Stimulated activated CD4-positive, alpha-beta T cell treated with anti-CD3 and anti-CD28 coated beads, Interleukin-1b, Interleukin-23, amount 100 ng/mL, for 1 hour (primary cell): ENCODE data around the gene MAP4K1.
"Not testable (repeated sequence)": the region's sequence is repeated elsewhere in the genome, so short reads cannot be mapped to it uniquely, and the experiment has no call there.

Source experiments
- DNase-seq, 2 donors: peaks; one replicate each; pipeline ENCODE4 v3.0.0-alpha.2; 2020; ENCODE audit warnings: low read depth in 2 of 2

The MAP4K1 gene

GRCh38 chr19:38569368-38569983 lies 48.3 kb downstream of the MAP4K1 start:
- DNase-seq, result no peak

GRCh38 chr19:38565691-38566105 lies 52.1 kb downstream of the MAP4K1 start:
- DNase-seq, result no peak

DNA sequence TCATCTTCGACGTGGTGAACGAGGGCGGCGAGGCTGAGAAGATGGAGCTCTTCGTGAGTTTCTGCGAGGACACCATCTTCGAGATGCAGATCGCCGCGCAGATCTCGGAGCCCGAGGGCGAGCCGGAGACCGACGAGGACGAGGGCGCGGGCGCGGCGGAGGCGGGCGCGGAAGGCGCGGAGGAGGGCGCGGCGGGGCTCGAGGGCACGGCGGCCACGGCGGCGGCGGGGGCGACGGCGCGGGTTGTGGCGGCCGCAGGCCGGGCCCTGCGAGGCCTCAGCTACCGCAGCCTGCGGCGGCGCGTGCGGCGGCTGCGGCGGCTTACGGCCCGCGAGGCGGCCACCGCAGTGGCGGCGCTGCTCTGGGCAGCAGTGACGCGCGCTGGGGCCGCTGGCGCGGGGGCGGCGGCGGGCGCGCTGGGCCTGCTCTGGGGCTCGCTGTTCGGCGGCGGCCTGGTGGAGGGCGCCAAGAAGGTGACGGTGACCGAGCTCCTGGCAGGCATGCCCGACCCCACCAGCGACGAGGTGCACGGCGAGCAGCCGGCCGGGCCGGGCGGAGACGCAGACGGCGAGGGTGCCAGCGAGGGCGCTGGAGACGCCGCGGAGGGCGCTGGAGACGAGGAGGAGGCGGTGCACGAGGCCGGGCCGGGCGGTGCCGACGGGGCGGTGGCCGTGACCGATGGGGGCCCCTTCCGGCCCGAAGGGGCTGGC lies 52.6 kb downstream of the MAP4K1 start:
- no peak for DNase-seq

DNA sequence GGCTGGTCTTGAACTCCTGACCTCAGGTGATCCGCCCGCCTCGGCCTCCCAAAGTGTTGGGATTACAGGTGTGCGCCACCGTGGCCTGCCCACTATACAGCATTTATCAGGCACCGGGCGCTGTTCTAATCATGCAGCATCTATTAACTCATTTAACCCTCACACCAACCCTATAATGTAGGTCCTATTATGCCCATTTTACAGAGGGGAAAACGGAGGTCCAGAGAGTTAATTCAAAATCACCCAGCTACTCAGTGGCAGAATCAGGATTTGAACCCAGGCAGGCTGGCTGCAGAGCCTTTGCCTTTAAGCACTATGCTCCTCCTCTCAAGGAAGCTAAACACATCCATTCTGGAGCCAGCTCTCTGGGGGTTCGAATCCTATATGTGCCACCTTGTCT lies 54.3 kb downstream of the MAP4K1 start:
- no peak for DNase-seq

- no peak for DNase-seq
Observed at GRCh38 chr19:38562096-38562495, 55.7 kb downstream of the MAP4K1 start.

DNA sequence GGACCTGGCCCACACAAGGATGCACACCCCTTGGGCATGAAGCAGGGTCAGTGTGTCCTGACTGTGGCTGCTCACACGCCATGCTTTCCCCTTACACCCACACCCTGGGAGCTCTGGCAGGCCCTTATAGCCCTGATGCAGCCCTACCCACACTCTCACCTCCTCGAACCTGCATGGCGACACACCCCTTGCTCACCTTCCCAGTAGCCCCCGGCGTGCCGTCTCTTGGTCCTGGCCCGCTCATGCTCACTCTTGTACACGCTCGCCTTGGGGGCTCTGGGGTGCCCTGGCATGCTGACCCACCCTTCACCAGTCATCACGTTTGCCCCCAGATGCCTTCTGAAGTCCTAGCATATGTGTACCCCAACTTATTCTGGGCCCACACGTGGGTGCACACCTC lies 56.1 kb downstream of the MAP4K1 start:
- no peak for DNase-seq

DNA sequence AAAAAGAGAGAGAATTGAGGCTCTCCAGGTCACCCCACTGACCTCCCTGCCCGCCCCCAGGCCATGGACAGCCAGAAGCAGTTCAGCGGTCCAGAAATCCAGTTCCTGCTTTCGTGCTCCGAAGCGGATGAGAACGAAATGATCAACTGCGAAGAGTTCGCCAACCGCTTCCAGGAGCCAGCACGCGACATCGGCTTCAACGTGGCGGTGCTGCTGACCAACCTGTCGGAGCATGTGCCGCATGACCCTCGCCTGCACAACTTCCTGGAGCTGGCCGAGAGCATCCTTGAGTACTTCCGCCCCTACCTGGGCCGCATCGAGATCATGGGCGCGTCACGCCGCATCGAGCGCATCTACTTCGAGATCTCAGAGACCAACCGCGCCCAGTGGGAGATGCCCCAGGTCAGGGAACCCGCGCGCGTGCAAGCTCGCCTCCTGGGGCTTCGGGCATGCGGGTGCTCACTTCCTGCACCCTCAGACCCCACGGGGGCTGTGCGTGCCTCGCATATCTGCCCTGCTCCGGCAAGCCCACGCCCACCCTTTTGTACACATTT lies 56.6 kb downstream of the MAP4K1 start:
- no peak for DNase-seq

DNA sequence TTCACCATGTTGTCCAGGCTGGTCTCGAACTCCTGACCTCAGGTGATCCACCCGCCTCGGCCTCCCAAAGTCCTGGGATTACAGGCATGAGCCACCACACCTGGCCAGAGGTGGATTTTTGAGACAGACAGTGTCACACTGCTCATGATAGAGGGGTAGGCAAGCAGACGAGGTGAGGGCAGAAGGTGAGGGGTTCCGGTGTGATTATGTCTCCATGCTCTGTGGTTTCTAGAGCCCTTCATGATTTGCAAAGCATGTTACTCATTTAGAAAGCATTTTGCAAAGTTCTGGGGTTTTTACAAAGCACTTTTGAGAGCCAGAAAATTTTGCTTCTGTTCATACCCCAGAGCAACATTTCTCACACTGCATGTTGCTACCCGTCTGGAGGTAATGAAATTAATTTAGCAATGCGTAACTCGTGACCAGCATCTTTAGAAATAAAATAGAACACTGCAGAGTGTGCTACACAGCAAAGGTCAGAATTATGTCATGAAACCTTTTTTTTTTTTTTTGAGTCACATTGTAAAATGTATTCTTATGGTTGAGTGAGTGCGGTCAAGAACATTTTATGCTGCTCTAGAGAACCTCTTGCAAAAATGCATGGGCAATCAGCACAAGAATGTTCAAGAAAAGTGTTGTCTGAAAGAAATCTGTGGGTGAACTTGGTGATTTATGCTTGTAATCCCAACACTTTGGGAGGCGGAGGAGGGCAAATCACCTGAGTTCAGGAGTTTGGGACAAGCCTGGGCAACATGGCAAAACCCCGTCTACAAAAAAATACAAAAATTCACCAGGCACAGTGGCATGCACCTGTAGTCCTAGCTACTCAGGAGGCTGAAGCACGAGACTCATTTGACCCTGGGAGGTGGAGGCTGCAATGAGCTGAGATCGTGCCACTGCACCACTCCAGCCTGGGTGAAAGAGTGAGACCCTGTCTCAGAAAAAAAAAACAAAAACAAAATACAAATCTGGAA lies 58.0 kb downstream of the MAP4K1 start:
- no peak for DNase-seq

- DNase-seq, result not testable (repeated sequence)
Observed at GRCh38 chr19:38558933-38559332, 58.8 kb downstream of the MAP4K1 start.

DNA sequence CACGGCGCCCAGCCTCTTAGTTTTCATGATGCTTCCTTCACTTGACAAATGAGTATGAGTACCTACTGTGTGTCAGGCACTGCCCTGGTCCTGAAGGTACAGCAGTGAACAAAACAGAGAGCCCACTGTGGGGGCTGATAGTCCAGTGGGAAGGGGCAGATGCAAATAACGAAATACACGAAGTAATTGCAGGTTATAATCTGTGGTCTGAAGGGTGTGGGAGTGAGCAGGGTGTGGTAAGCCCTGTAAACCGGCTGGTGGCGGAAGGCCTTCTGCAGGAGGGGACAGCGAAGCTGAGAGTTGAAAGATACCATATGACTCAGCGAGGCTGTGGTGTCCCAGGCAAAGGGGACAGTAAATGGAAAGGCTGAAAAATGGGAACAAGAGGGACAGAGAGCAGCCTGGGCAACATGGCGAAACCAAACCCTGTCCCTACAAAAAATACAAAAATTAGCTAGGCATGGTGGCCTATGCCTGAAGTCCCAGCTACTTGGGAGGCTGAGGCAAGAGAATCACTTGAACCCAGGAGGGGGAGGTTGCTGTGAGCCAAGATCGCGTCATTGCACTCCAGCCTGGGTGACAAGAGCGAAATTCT lies 60.5 kb downstream of the MAP4K1 start:
- no peak for DNase-seq

DNA sequence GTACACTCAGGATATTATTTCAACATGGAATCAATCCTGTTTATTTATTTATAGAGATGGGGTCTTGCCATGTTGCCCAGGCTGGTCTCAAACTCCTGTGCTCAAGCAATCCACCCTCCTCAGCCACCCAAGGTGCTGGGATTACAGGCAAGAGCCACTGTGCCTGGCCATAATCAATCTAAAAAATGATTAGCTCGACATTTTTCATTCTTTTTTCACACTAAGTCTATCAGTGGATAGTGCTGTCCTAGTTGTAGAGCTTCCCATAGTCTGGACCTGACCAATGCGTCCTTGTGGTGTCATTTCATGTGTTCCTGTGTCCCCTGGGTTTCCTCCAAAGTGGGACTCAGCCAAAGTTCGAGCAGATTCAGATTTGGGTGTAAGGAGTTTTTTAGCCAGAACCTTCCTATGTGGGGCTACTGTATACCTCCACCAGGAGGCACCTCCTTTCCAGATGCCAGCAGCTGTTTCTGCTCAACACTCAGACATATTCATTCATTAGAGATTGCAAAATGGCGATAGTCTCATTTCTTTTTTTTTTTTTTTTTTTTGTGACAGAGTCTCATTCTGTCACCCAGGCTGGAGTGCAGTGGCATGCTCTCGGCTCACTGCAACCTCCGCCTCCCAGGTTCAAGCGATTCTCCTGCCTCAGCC lies 61.1 kb downstream of the MAP4K1 start:
- DNase-seq, result no peak

- no peak for DNase-seq
Observed at GRCh38 chr19:38555200-38555599, 62.6 kb downstream of the MAP4K1 start.

DNA sequence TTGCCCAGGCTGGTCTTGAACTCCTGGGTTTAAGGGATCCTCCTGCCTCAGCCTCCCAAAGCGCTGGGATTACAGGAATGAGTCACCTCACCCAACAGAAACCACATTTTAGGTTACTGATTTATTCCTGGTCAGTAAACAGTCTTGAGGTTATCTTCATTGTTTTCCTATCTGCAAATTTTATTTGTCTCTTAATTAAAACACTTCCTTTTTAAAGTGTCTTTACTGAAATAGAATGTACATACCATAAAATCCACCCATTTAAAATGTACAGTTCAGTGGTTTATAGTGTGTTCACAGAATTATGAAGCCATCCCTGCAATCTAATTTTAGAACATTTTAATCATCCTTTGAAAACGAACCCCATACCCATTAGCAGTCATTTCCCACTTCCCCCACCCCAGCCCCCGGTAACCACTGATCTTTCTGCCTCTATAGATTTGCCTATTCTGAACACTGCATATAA lies 63.0 kb downstream of the MAP4K1 start:
- no peak for DNase-seq

DNA sequence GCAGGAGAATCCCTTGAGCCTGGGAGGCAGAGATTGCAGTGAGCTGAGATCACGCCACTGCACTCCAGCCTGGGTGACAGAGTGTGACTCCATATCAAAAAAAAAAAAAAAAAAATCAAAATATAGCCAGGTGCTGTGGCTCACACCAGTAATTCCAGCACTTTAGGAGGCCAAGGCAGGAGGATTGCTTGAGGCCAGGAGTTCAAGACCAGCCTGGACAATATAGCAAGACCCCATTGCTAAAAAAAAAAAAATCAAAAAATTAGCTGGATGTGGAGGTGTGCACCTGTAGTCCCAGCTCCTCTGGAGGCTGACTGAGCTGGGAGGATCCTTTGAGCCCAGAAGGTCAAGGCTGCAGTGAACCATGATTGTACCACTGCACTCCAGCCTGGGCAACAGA lies 64.5 kb downstream of the MAP4K1 start:
- not testable (repeated sequence) for DNase-seq

GRCh38 chr19:38551450-38551813 lies 66.3 kb downstream of the MAP4K1 start:
- DNase-seq, result no peak

DNA sequence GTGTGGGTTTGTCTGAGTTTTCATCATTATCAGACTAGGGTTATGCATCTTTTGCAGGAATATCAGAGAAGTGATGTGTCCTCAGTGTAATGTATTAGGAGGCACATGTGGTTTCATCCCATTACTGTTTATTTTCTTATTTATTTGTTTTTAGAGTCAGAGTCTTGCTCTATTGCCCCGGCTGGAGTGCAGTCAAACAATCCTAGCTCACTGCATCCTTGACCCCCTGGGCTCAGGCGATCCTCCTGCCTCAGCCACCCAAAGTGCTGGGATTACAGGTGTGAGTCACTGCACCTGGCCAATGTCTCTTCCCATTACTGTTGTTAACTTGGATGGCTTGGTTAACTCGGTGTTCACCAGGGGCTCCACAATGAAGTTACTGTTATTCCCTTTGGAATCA lies 67.4 kb downstream of the MAP4K1 start:
- DNase-seq, result no peak

DNA sequence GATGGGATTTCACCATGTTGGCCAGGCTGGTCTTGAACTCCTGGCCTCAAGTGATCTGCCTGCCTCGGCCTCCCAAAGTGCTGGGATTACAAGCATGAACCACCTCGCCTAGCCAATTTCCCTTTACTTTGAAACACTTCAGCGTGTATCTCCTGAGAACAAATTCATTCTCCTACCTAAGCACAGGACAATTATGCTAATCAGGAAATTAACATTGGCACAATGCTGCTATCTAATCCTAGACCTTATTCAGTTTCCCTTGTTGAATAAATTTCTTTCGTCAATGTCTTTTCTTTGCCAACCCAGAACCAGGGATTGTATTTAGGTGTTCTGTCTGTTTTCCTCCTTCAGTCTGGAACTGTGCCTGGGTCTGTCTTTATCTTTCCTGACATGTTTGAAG lies 67.8 kb downstream of the MAP4K1 start:
- no peak for DNase-seq

DNA sequence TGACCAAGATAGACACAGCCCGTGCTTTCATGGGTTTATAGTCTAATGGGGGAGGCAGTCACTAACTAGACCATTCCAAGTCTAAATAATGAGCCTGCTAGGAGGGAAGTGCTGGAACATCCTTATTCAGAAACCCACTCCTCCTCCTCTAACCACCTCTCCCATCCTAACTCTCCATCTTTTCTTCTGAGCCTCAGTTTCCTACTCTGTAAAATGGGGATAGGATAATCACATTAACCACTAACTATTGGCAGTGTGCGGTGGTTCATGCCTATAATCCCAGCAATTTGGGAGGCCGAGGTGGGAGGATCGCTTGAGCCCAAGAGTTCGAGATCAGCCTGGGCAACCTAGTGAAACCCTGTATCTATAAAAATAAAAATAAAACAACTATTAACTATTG lies 68.7 kb downstream of the MAP4K1 start:
- DNase-seq, result no peak

DNA sequence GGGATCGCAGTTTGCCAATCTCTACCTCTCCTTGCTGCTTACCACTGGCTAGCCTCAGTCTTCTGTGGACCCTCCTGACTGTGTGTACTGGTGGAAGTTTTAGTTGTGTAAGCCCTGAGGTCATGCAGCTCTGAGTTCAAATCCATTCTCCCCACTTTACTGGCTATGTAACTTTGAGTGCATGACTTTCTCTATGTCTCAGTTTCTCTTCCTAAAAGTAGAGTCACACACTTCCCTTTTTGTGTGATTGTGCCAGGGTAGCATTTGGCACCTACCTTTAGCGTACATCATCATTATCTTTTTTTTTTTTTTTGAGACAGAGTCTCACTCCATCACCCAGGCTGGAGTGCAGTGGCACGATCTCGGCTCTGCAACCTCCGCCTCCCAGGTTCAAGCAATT lies 70.3 kb downstream of the MAP4K1 start:
- no peak for DNase-seq

DNA sequence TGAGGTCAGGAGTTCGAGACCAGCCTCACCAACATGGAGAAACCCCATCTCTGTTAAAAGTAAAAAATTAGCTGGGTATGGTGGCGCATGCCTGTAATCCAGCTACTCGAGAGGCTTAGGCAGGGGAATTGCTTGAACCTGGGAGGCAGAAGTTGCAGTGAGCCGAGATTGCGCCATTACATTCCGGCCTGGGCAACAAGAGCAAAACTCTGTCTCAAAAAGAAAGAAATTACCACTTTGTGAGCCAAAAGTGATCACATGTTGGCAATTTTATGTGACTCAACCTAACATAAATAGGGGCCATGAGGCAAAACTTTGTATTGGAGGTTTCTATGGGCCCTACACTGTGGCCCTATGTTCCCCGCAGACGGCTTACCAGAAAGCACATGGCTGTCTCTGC lies 72.2 kb downstream of the MAP4K1 start:
- no peak for DNase-seq

- no peak for DNase-seq
Observed at GRCh38 chr19:38544569-38545315, 73.0 kb downstream of the MAP4K1 start.
